GM23248 (cell line): Measurements from ENCODE around the gene ALOX5.

Source experiments
- EZH2 ChIP-seq: fragments of 200-600 bp; sonication (generic); IDR thresholded peaks from 2 replicates; pipeline ENCODE4 v1.6.1; 2018; ENCODE audit warnings: antibody characterized with exemption, mild to moderate bottlenecking; ENCODE audit not compliant: insufficient read depth, poor library complexity, severe bottlenecking
- EZH2phosphoT487 ChIP-seq: fragments of 200-600 bp; sonication (generic); IDR thresholded peaks from 2 replicates; pipeline ENCODE4 v1.6.1; 2018; ENCODE audit warnings: antibody characterized with exemption, moderate library complexity, mild to moderate bottlenecking, low read depth; ENCODE audit not compliant: insufficient read depth

DNA sequence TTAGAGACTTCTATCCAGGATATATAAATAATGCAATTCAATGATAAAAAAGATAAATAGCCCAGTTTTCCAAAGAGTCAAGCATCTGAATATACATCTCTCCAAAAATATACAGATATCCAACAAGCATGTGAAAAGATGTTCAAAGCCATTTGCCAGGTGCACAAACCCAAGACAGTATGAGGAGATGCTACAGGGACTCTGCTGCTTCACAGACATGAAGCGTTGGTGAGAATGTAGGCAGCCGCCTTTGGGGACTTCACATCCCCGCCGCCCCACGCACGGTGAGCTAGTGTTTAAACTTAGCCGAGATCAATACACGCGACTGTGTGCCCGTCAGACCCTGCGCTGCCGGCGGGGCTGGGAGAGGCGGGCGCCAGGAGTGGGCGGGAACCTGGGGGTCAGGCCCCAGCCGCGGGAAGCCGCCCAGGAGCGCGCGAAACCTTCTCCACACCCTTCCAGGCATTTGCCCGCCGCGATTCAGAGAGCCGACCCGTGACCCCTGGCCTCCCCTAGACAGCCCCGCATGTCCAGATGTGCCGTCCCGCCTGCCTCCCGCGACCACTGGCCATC lies 927 bp upstream of the ALOX5 start:
- peak; percentile 64 for TF ChIP-seq EZH2
- TF ChIP-seq EZH2phosphoT487 = 0 out of 2 replicates have a peak, but pooled peaks have one; percentile 21
